GM21786 (cell line): ENCODE measurements around the gene LGI4.
"Not testable (repeated sequence)": the region's sequence is repeated elsewhere in the genome, so short reads cannot be mapped to it uniquely, and the experiment has no call there.

ENCODE experiments used
- ATAC-seq: cut with Tn5 transposase; IDR thresholded peaks from one replicate; pipeline ENCODE4 v1.9.1; 2021; ENCODE audit not compliant: unreplicated experiment

The LGI4 gene

GRCh38 chr19:35107545-35107944 is 27.3 kb downstream of the LGI4 start:
- no peak for ATAC-seq

- ATAC-seq: no peak
Measured at GRCh38 chr19:35106898-35107541, 27.8 kb downstream of the LGI4 start.

GRCh38 chr19:35106291-35106583 is 28.6 kb downstream of the LGI4 start:
- ATAC-seq: no peak

- no peak for ATAC-seq
Measured at GRCh38 chr19:35105411-35106290, 29.2 kb downstream of the LGI4 start.

- ATAC-seq: no peak
Measured at GRCh38 chr19:35105047-35105410, 29.8 kb downstream of the LGI4 start.

GRCh38 chr19:35104361-35104760 is 30.5 kb downstream of the LGI4 start:
- no peak for ATAC-seq

GRCh38 chr19:35103614-35104013 is 31.2 kb downstream of the LGI4 start:
- ATAC-seq: not testable (repeated sequence)

- ATAC-seq: not testable (repeated sequence)
Measured at GRCh38 chr19:35101949-35102348, 32.9 kb downstream of the LGI4 start.

- ATAC-seq: no peak
Measured at GRCh38 chr19:35100588-35101533, 34.0 kb downstream of the LGI4 start.

GRCh38 chr19:35099897-35100275 is 35.0 kb downstream of the LGI4 start:
- ATAC-seq: no peak

- ATAC-seq: no peak
Measured at GRCh38 chr19:35099155-35099896, 35.5 kb downstream of the LGI4 start.

- no peak for ATAC-seq
Measured at GRCh38 chr19:35098413-35099049, 36.3 kb downstream of the LGI4 start.

- no peak for ATAC-seq
Measured at GRCh38 chr19:35095667-35096368, 39.0 kb downstream of the LGI4 start.

- no peak for ATAC-seq
Measured at GRCh38 chr19:35094656-35095055, 40.2 kb downstream of the LGI4 start.

- ATAC-seq: no peak
Measured at GRCh38 chr19:35093941-35094647, 40.8 kb downstream of the LGI4 start.

- ATAC-seq: no peak
Measured at GRCh38 chr19:35093430-35093829, 41.4 kb downstream of the LGI4 start.

GRCh38 chr19:35090506-35091214 is 44.2 kb downstream of the LGI4 start:
- no peak for ATAC-seq

GRCh38 chr19:35090160-35090505 is 44.7 kb downstream of the LGI4 start:
- no peak for ATAC-seq

- ATAC-seq: no peak
Measured at GRCh38 chr19:35089554-35089953, 45.3 kb downstream of the LGI4 start.
